Effector CD4-positive, alpha-beta T cell (primary cell): ENCODE results near the gene RALGPS2.

Source experiments
- DNase-seq: peaks from one replicate; pipeline ENCODE4 v3.0.0-alpha.2; 2020

Gene RALGPS2

GRCh38 chr1:178926046-178926445, 201.0 kb downstream of the RALGPS2 start:
- no peak for DNase-seq

GRCh38 chr1:178927003-178927402, 202.0 kb downstream of the RALGPS2 start:
- DNase-seq, result no peak

GRCh38 chr1:178928041-178928440, 203.0 kb downstream of the RALGPS2 start:
- no peak for DNase-seq

- no peak for DNase-seq
These were observed 203.9 kb downstream of the RALGPS2 start for GRCh38 chr1:178928976-178929375.

GRCh38 chr1:178931858-178932551, 207.0 kb downstream of the RALGPS2 start:
- no peak for DNase-seq

- DNase-seq, result no peak
These were observed 207.5 kb downstream of the RALGPS2 start for GRCh38 chr1:178932552-178932906.

- DNase-seq, result no peak
These were observed 208.1 kb downstream of the RALGPS2 start for GRCh38 chr1:178933105-178933561.

- DNase-seq, result no peak
These were observed 208.9 kb downstream of the RALGPS2 start for GRCh38 chr1:178933709-178934490.

- no peak for DNase-seq
These were observed 209.5 kb downstream of the RALGPS2 start for GRCh38 chr1:178934546-178934945.

- DNase-seq, result no peak
These were observed 210.6 kb downstream of the RALGPS2 start for GRCh38 chr1:178935610-178936009.

GRCh38 chr1:178937695-178938094, 212.7 kb downstream of the RALGPS2 start:
- DNase-seq, result no peak

GRCh38 chr1:178938101-178938958, 213.3 kb downstream of the RALGPS2 start:
- DNase-seq, result no peak

- DNase-seq, result no peak
These were observed 213.9 kb downstream of the RALGPS2 start for GRCh38 chr1:178938959-178939317.

GRCh38 chr1:178939338-178940067, 214.5 kb downstream of the RALGPS2 start:
- DNase-seq, result no peak

GRCh38 chr1:178940068-178940765, 215.2 kb downstream of the RALGPS2 start:
- DNase-seq, result no peak

- no peak for DNase-seq
These were observed 216.2 kb downstream of the RALGPS2 start for GRCh38 chr1:178941261-178941689.

GRCh38 chr1:178941849-178942248, 216.8 kb downstream of the RALGPS2 start:
- no peak for DNase-seq

GRCh38 chr1:178942285-178943198, 217.5 kb downstream of the RALGPS2 start:
- DNase-seq, result no peak

- no peak for DNase-seq
These were observed 219.7 kb downstream of the RALGPS2 start for GRCh38 chr1:178944729-178945128.

- DNase-seq, result no peak
These were observed 220.8 kb downstream of the RALGPS2 start for GRCh38 chr1:178945763-178946266.

- no peak for DNase-seq
These were observed 221.4 kb downstream of the RALGPS2 start for GRCh38 chr1:178946416-178946815.
